Transverse colon (tissue), 4 donors: Measurements from ENCODE around the gene MED13.

Experiments used
- CTCF ChIP-seq, 5 experiments: fragments of 200-600 bp in 3 of 5; fragments of 450-650 bp in 2 of 5; sonication (generic) in 3 of 5; IDR thresholded peaks; 1 replicate in 2 of 5; 2 replicates in 3 of 5; pipeline ENCODE4 v1.5.1; 2016 to 2017; ENCODE audit warnings: antibody characterized with exemption in 5 of 5, inconsistent platforms in 3 of 5, mild to moderate bottlenecking in 2 of 5, moderate library complexity in 1 of 5
- EP300 ChIP-seq: sonication (generic); formaldehyde crosslinking; IDR thresholded peaks from one replicate; pipeline ENCODE4 v1.6.1; 2017; ENCODE audit warnings: antibody characterized with exemption, low read depth
- POLR2A ChIP-seq: fragments of 450-650 bp; IDR thresholded peaks from one replicate; pipeline ENCODE4 v1.6.1; 2016; ENCODE audit warnings: antibody characterized with exemption, mild to moderate bottlenecking, moderate library complexity
- POLR2AphosphoS5 ChIP-seq, 3 donors: sonication (generic); formaldehyde crosslinking; IDR thresholded peaks; one replicate each; pipeline ENCODE4 v1.6.1; 2016; ENCODE audit warnings: antibody characterized with exemption in 3 of 3

GRCh38 chr17:62111562-62112171 lies 46.6 kb upstream of the MED13 start:
- no peak for TF ChIP-seq POLR2A
- no peak for TF ChIP-seq CTCF (IDR thresholded peaks at IDR 0.05)
- no peak for TF ChIP-seq EP300
- no peak for TF ChIP-seq POLR2AphosphoS5 (IDR thresholded peaks at IDR 0.05)
